H7 (cell line): ENCODE measurements around the gene SNRPB. TPM values are rescaled to one million over a fixed set of nuclear protein-coding genes. Genes with fewer than 3 reads are reported as not detected.
"Not testable (repeated sequence)": the region's sequence is repeated elsewhere in the genome, so short reads cannot be mapped to it uniquely, and the experiment has no call there.

Experiments used
- DNase-seq: peaks from one replicate; pipeline ENCODE4 v3.0.0; 2012
- H3K27me3 ChIP-seq: 2 replicates; pipeline ENCODE4 v1.6.0; 2011; ENCODE audit warnings: mild to moderate bottlenecking, low read length; ENCODE audit not compliant: control insufficient read depth, insufficient read depth
- H3K36me3 ChIP-seq: replicated peaks from 2 replicates; pipeline ENCODE4 v1.5.1; 2011; ENCODE audit warnings: low read length; ENCODE audit not compliant: control insufficient read depth, insufficient read depth
- H3K4me3 ChIP-seq: 2 replicates; pipeline ENCODE4 v1.5.1; 2011; ENCODE audit warnings: low read depth, mild to moderate bottlenecking, control low read depth, low read length, moderate library complexity; ENCODE audit not compliant: insufficient read depth
- total RNA-seq: library from RNA; depleted of rRNA; stranded (reverse); fragments of >200 nt; shearing (Covaris generic); gene quantifications from 2 replicates; pipeline ENCODE4 v1.2.3, GENCODE V29; 2014; rRNA removed

Gene SNRPB
- 789 and 854 TPM in 2 replicates for total RNA-seq

GRCh38 chr20:2470423-2471193 lies at the start of gene SNRPB:
TSS of gene SNRPB (minus strand) at chr20:2470789. CDS start at chr20:2470690, 99 bp downstream.
- H3K4me3 ChIP-seq = peak within 1 kb of the TSS; percentile 91
- H3K27me3 ChIP-seq = no peaks in the 10 kb centered on the region
- DNase-seq = peak; percentile 95
- peaks cover 18% of the 10 kb centered on the region for H3K36me3 ChIP-seq

- H3K27me3 ChIP-seq = peaks cover 55% of the 10 kb centered on the region
- no peak for DNase-seq
- no peak overlapping the region for H3K4me3 ChIP-seq
- no peaks in the 10 kb centered on the region for H3K36me3 ChIP-seq
Measured at GRCh38 chr20:2519115-2519809, 48.7 kb upstream of the SNRPB start.

DNA sequence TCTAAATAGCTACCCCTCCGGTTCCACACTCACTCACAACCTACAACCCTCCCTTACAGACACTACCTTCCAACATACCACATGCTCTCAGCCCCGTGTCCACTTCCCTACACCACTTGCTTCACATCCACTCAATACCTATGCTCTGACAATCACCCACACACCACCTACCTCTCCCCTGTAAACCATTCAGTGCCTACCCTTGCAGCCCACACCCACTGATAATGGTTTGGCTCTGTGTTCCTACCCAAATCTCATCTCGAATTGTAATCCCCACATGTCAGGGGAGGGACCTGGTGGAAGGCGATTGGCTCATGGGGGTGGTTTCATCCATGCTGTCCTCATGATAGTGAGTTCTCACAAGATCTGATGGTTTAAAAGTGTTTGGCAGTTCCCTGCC lies 48.0 kb upstream of the SNRPB start:
- no peak for DNase-seq
- Histone ChIP-seq H3K36me3 (no peaks in the 10 kb centered on the region), H3K27me3 (peaks cover 57% of the 10 kb centered on the region), H3K4me3 (no peak overlapping the region)

DNA sequence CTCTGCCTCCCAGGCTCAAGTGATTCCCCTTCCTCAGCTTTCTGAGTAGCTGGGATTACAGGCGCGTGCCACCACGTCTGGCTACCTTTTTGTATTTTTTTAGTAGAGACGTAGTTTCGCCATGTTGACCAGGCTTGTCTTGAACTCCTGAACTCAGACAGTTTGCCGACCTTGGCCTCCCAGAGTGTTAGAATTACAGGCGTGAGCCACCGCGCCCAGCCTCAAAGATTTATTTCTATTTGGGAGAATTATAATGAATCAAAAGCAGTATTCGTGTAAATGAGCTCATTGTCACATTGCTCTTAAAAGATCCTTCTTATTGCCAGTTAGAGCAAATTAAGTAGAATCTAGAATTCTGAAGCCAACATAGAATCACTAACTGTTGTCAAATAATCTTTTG lies 47.5 kb upstream of the SNRPB start:
- no peak for DNase-seq
- Histone ChIP-seq H3K27me3 (peaks cover 56% of the 10 kb centered on the region), H3K36me3 (no peaks in the 10 kb centered on the region)

GRCh38 chr20:2516399-2516798 lies 45.8 kb upstream of the SNRPB start:
- Histone ChIP-seq H3K27me3 (peaks cover 60% of the 10 kb centered on the region), H3K4me3 (no peak overlapping the region), H3K36me3 (no peaks in the 10 kb centered on the region)
- DNase-seq = no peak

More for the DNA sequence above, 47.5 kb upstream of the SNRPB start:
- no peak overlapping the region for H3K4me3 ChIP-seq

DNA sequence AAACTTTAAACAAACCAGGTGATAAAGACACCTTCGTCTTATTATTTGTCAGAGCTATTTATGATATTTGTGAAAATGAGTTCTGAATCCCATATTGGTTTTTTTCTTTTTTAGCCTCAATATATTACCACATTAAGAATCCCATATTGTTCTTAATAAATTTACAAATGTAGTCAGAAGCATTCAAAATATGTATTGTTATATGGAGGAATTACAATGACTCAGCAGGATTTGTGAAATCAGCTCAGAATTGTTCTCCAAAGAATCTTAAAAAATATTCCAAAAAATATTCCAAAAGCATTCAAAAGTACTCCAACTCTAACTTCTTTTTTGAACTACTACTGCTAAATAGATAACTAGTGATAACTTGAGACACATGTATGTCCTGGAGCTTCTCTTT lies 44.6 kb upstream of the SNRPB start:
- H3K4me3 ChIP-seq = no peak overlapping the region
- H3K27me3 ChIP-seq = peaks cover 61% of the 10 kb centered on the region
- no peak for DNase-seq
- H3K36me3 ChIP-seq = no peaks in the 10 kb centered on the region

DNA sequence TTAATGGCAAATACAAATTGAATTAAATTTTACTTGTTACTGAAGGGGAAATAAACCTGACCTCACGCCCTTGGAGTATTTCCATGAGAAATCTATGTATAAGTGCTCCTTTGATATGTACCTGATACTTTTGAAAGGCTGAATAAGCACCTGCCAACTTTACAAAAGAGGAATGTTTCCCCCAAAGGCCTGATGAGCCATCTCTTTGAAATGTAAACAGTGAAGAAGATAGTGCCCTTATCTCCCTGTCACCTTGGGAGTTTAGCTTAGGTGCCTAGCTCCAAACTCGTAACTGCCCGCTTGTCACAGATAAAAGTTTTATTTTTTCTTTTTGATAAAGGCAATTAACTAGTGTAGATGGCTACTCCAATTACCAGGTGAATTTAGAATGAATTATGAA lies 39.2 kb upstream of the SNRPB start:
- Histone ChIP-seq H3K36me3 (no peaks in the 10 kb centered on the region), H3K27me3 (peaks cover 61% of the 10 kb centered on the region), H3K4me3 (no peak overlapping the region)
- peak; percentile 45 for DNase-seq

- Histone ChIP-seq H3K27me3 (peaks cover 59% of the 10 kb centered on the region), H3K36me3 (no peaks in the 10 kb centered on the region), H3K4me3 (peak overlapping the region; percentile 65)
- no peak for DNase-seq
Measured at GRCh38 chr20:2509468-2509781, 38.8 kb upstream of the SNRPB start.

GRCh38 chr20:2508631-2509467 lies 38.3 kb upstream of the SNRPB start, which contains the start of gene ZNF343:
TSS of gene ZNF343 (minus strand) at chr20:2508915. CDS start at chr20:2493895, 15,020 bp downstream.
- Histone ChIP-seq H3K36me3 (no peaks in the 10 kb centered on the region), H3K4me3 (peak within 1 kb of the TSS; percentile 65), H3K27me3 (peaks cover 55% of the 10 kb centered on the region)
- DNase-seq = peak; percentile 86

GRCh38 chr20:2507875-2508630 lies 37.5 kb upstream of the SNRPB start:
- H3K27me3 ChIP-seq = peaks cover 48% of the 10 kb centered on the region
- no peak for DNase-seq
- no peaks in the 10 kb centered on the region for H3K36me3 ChIP-seq
- peak overlapping the region; percentile 65 for H3K4me3 ChIP-seq

GRCh38 chr20:2507464-2507863 lies 36.9 kb upstream of the SNRPB start:
- no peak for DNase-seq
- H3K27me3 ChIP-seq = peaks cover 42% of the 10 kb centered on the region
- H3K4me3 ChIP-seq = no peak overlapping the region
- H3K36me3 ChIP-seq = no peaks in the 10 kb centered on the region

GRCh38 chr20:2506426-2506825 lies 35.8 kb upstream of the SNRPB start:
- not testable (repeated sequence) for H3K36me3 ChIP-seq, H3K4me3 ChIP-seq, DNase-seq
- H3K27me3 ChIP-seq = peaks cover 32% of the 10 kb centered on the region

DNA sequence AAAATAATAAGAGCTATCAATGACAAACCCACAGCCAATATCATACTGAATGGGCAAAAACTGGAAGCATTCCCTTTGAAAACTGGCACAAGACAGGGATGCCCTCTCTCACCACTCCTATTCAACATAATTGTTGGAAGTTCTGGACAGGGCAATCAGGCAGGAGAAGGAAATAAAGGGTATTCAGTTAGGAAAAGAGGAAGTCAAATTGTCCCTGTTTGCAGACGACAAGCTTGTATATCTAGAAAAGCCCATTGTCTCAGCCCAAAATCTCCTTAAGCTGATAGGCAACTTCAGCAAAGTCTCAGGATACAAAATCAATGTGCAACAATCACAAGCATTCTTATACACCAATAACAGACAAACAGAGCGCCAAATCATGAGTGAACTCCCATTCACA lies 34.2 kb upstream of the SNRPB start:
- DNase-seq, H3K4me3 ChIP-seq, H3K36me3 ChIP-seq: not testable (repeated sequence)
- peaks cover 15% of the 10 kb centered on the region; the same call in 1 of the 2 replicates for H3K27me3 ChIP-seq

DNA sequence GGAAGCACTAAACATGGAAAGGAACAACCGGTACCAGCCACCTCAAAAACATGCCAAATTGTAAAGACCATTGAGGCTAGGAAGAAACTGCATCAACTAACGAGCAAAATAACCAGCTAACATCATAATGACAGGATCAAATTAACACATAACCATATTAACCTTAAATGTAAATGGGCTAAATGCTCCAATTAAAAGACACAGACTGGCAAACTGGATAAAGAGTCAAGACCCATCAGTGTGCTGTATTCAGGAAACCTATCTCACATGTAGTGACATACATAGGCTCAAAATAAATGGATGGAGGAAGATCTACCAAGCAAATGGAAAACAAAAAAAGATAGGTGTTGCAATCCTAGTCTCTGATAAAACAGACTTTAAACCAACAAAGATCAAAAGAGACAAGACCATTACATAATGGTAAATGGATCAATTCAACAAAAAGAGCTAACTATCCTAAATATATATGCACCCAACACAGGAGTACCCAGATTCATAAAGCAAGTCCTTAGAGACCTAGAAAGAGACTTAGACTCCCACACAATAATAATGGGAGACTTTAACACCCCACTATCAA lies 32.3 kb upstream of the SNRPB start:
- DNase-seq, H3K27me3 ChIP-seq, H3K4me3 ChIP-seq, H3K36me3 ChIP-seq: not testable (repeated sequence)
